GM21447 (cell line): ENCODE measurements around the gene BANK1.

ENCODE experiments used
- ATAC-seq: cut with Tn5 transposase; IDR thresholded peaks from one replicate; pipeline ENCODE4 v1.9.1; 2021; ENCODE audit not compliant: unreplicated experiment

Gene BANK1

GRCh38 chr4:102022343-102022742, 231.8 kb downstream of the BANK1 start:
- ATAC-seq, result no peak

- ATAC-seq, result no peak
Measured at GRCh38 chr4:102027961-102028360, 237.4 kb downstream of the BANK1 start.

- no peak for ATAC-seq
Measured at GRCh38 chr4:102031406-102031805, 240.9 kb downstream of the BANK1 start.

- ATAC-seq, result no peak
Measured at GRCh38 chr4:102036016-102036415, 245.5 kb downstream of the BANK1 start.

- ATAC-seq, result no peak
Measured at GRCh38 chr4:102036619-102037376, 246.3 kb downstream of the BANK1 start.

GRCh38 chr4:102037566-102037965, 247.0 kb downstream of the BANK1 start:
- no peak for ATAC-seq

GRCh38 chr4:102042871-102043802, 252.6 kb downstream of the BANK1 start:
- no peak for ATAC-seq

- ATAC-seq, result no peak
Measured at GRCh38 chr4:102047616-102048015, 257.1 kb downstream of the BANK1 start.

GRCh38 chr4:102055805-102056204, 265.3 kb downstream of the BANK1 start:
- ATAC-seq, result no peak

GRCh38 chr4:102057122-102057521, 266.6 kb downstream of the BANK1 start:
- ATAC-seq, result no peak

GRCh38 chr4:102061133-102061532, 270.6 kb downstream of the BANK1 start:
- ATAC-seq, result peak; percentile 66

GRCh38 chr4:102064747-102065442, 274.4 kb downstream of the BANK1 start:
- no peak for ATAC-seq

- no peak for ATAC-seq
Measured at GRCh38 chr4:102076622-102077021, 286.1 kb downstream of the BANK1 start.

- ATAC-seq, result no peak
Measured at GRCh38 chr4:102080184-102080583, 289.7 kb downstream of the BANK1 start.

- no peak for ATAC-seq
Measured at GRCh38 chr4:102089850-102090621, 299.5 kb downstream of the BANK1 start.

- no peak for ATAC-seq
Measured at GRCh38 chr4:102091656-102092055, 301.1 kb downstream of the BANK1 start.

- no peak for ATAC-seq
Measured at GRCh38 chr4:102094481-102094880, 304.0 kb downstream of the BANK1 start.

GRCh38 chr4:102103368-102103767, 312.8 kb downstream of the BANK1 start:
- ATAC-seq, result no peak

- no peak for ATAC-seq
Measured at GRCh38 chr4:102104278-102104677, 313.7 kb downstream of the BANK1 start.

- no peak for ATAC-seq
Measured at GRCh38 chr4:102105983-102106382, 315.5 kb downstream of the BANK1 start.
